T-helper 1 cell treated with Interleukin-12 subunit alpha and Interleukin-12 subunit beta and Interleukin-4 antibody, amounts not matched to agents 30 μg/mL and 1 μg/mL, for 36 hours (primary cell): Measurements from ENCODE around the gene PTPRG.

ENCODE experiments used
- H3K27ac Mint-ChIP-seq: one replicate; pipeline ENCODE4 v1.8.0; 2021; ENCODE audit warnings: mild to moderate bottlenecking, mixed read lengths
- H3K27me3 Mint-ChIP-seq: one replicate; pipeline ENCODE4 v1.8.0; 2021; ENCODE audit warnings: low read depth, mixed read lengths
- H3K36me3 Mint-ChIP-seq: one replicate; pipeline ENCODE4 v1.8.0; 2021; ENCODE audit warnings: low read depth, mixed read lengths
- H3K4me1 Mint-ChIP-seq: one replicate; pipeline ENCODE4 v1.8.0; 2021; ENCODE audit warnings: low read depth, mixed read lengths
- H3K4me3 Mint-ChIP-seq: one replicate; pipeline ENCODE4 v1.8.0; 2021; ENCODE audit warnings: mild to moderate bottlenecking, moderate library complexity, mixed read lengths
- H3K9me3 Mint-ChIP-seq: one replicate; pipeline ENCODE4 v1.8.0; 2021; ENCODE audit warnings: mixed read lengths

Gene PTPRG

DNA sequence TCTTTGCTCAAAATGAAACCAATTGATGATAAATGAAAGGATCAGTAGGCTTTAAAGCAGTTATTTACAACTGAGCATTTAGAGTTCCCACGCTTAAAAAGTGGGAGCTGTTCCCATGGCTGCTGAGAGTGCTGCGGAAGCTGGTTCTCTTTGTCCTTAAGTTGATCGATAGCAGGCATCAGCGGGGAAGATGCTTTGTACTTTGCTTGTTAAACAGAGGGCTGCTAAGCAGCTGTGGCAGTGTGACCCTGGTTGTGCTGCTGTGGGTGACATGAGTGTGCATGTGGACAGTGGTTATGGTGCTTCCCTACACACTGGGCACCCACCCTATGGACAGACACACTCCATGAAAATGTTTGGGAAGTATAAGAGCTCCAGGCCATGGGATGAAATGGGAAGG is 96.3 kb downstream of the PTPRG start:
- Mint-ChIP-seq H3K4me1 (no peaks in the 10 kb centered on the region), H3K27ac (no peak overlapping the region), H3K36me3 (no peaks in the 10 kb centered on the region), H3K4me3 (no peak overlapping the region), H3K27me3 (no peaks in the 10 kb centered on the region), H3K9me3 (no peaks in the 10 kb centered on the region)

DNA sequence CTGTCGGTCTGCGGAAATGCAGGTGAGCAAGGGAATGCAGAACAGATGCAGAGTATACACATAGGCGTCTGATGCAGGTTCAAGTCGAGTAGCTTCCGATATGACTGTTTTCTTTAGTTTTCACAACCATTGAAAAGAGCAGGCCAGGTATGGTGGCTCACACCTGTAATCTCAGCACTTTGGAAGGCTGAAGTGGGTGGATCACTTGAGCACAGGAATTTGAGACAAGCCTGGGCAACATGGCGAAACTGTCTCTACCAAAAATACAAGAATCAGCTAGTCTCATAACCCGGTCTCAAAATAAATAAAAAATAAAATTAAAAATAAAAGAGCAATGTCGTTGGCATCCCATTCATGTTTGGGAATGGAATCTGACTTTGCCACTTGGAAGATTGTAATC is 101.5 kb downstream of the PTPRG start:
- Mint-ChIP-seq H3K4me1 (no peaks in the 10 kb centered on the region), H3K4me3 (no peak overlapping the region), H3K9me3 (no peaks in the 10 kb centered on the region), H3K27ac (no peak overlapping the region), H3K27me3 (no peaks in the 10 kb centered on the region), H3K36me3 (no peaks in the 10 kb centered on the region)

- no peaks in the 10 kb centered on the region for H3K27me3 Mint-ChIP-seq
- no peaks in the 10 kb centered on the region for H3K9me3 Mint-ChIP-seq
- no peaks in the 10 kb centered on the region for H3K36me3 Mint-ChIP-seq
- H3K4me3 Mint-ChIP-seq = no peak overlapping the region
- no peaks in the 10 kb centered on the region for H3K4me1 Mint-ChIP-seq
- H3K27ac Mint-ChIP-seq = no peak overlapping the region
Measured at GRCh38 chr3:61663356-61664104, 102.2 kb downstream of the PTPRG start.

- Mint-ChIP-seq H3K4me1 (no peaks in the 10 kb centered on the region), H3K4me3 (no peak overlapping the region), H3K9me3 (no peaks in the 10 kb centered on the region), H3K27ac (no peak overlapping the region), H3K27me3 (no peaks in the 10 kb centered on the region), H3K36me3 (no peaks in the 10 kb centered on the region)
Measured at GRCh38 chr3:61664105-61664482, 102.7 kb downstream of the PTPRG start.

DNA sequence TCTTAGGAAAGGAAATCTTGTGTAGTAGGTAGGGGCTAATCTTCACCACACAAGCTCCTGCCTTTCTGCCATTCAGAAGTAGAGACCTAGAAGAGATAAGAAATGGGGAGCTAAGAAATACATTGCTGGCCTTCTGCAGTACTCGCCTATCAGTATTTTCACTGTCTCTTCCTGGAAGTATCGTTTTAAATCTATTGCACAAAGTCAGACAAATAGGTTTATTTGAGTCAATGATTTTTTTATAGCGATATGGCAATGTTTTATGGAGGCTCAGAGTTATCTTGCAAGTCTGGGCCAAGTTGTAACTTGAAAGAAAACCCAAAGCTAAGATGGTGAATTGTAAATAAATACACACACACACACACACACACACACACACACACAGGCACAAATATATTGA is 103.8 kb downstream of the PTPRG start:
- H3K4me1 Mint-ChIP-seq = no peaks in the 10 kb centered on the region
- no peaks in the 10 kb centered on the region for H3K9me3 Mint-ChIP-seq
- no peak overlapping the region for H3K27ac Mint-ChIP-seq

DNA sequence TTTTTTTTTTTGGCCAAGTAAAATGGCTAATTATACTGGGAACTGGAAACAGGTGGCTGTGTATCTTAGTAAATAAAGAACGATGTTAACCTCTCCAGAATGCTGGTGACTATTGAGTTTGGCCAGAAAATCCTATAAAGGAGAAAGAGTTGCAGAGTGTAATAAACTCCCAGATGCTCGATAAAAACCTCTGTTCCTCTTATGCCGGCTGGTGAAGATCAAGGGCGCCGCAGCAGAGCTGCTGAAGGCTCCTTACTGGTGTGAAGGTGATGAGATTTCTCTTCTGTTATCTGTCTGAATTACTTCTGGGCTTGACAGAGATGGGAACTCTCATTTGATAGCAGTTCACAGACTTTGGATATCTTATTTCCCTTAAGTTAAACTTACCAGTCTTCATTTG is 104.6 kb downstream of the PTPRG start:
- H3K9me3 Mint-ChIP-seq = peaks cover 4% of the 10 kb centered on the region
- H3K36me3 Mint-ChIP-seq = no peaks in the 10 kb centered on the region
- no peaks in the 10 kb centered on the region for H3K27me3 Mint-ChIP-seq
- no peak overlapping the region for H3K4me3 Mint-ChIP-seq
- no peaks in the 10 kb centered on the region for H3K4me1 Mint-ChIP-seq
- H3K27ac Mint-ChIP-seq = no peak overlapping the region

More for the DNA sequence above, 103.8 kb downstream of the PTPRG start:
- no peaks in the 10 kb centered on the region for H3K27me3 Mint-ChIP-seq
- no peak overlapping the region for H3K4me3 Mint-ChIP-seq
- no peaks in the 10 kb centered on the region for H3K36me3 Mint-ChIP-seq

GRCh38 chr3:61666615-61667330 is 105.4 kb downstream of the PTPRG start:
- Mint-ChIP-seq H3K27ac (no peak overlapping the region), H3K4me3 (no peak overlapping the region), H3K9me3 (peaks cover 5% of the 10 kb centered on the region), H3K27me3 (no peaks in the 10 kb centered on the region), H3K36me3 (no peaks in the 10 kb centered on the region), H3K4me1 (no peaks in the 10 kb centered on the region)

- Mint-ChIP-seq H3K36me3 (no peaks in the 10 kb centered on the region), H3K4me3 (no peak overlapping the region), H3K9me3 (peaks cover 5% of the 10 kb centered on the region), H3K27ac (no peak overlapping the region), H3K27me3 (no peaks in the 10 kb centered on the region), H3K4me1 (no peaks in the 10 kb centered on the region)
Measured at GRCh38 chr3:61667383-61667782, 106.0 kb downstream of the PTPRG start.

- Mint-ChIP-seq H3K36me3 (no peaks in the 10 kb centered on the region), H3K27me3 (no peaks in the 10 kb centered on the region), H3K4me3 (no peak overlapping the region), H3K9me3 (peaks cover 5% of the 10 kb centered on the region), H3K4me1 (no peaks in the 10 kb centered on the region), H3K27ac (no peak overlapping the region)
Measured at GRCh38 chr3:61667814-61668213, 106.4 kb downstream of the PTPRG start.

- Mint-ChIP-seq H3K27ac (no peak overlapping the region), H3K9me3 (peaks cover 5% of the 10 kb centered on the region), H3K36me3 (no peaks in the 10 kb centered on the region), H3K27me3 (no peaks in the 10 kb centered on the region), H3K4me3 (no peak overlapping the region), H3K4me1 (no peaks in the 10 kb centered on the region)
Measured at GRCh38 chr3:61668317-61668864, 107.0 kb downstream of the PTPRG start.

DNA sequence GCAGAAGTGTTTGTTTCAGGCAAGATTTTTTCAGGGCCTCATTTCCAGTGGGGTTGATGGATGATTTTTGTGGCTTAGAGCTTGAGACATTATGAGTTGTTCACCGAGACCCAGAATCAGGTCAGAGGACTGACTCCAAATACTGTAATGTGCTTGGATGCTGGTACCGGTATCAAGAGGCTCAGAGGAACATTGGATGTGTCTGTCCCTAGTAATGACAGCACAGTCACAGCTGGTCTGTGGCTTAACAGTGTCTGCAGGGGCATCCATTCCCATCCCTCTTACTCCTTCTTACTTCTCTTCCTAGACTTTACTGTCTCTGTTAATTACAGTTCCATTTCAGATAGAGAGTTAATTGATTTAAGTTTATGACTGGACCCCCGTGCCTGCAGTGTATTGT is 107.8 kb downstream of the PTPRG start:
- no peaks in the 10 kb centered on the region for H3K27me3 Mint-ChIP-seq
- no peak overlapping the region for H3K4me3 Mint-ChIP-seq
- H3K9me3 Mint-ChIP-seq = peaks cover 5% of the 10 kb centered on the region
- H3K36me3 Mint-ChIP-seq = no peaks in the 10 kb centered on the region
- H3K4me1 Mint-ChIP-seq = no peaks in the 10 kb centered on the region
- H3K27ac Mint-ChIP-seq = no peak overlapping the region

DNA sequence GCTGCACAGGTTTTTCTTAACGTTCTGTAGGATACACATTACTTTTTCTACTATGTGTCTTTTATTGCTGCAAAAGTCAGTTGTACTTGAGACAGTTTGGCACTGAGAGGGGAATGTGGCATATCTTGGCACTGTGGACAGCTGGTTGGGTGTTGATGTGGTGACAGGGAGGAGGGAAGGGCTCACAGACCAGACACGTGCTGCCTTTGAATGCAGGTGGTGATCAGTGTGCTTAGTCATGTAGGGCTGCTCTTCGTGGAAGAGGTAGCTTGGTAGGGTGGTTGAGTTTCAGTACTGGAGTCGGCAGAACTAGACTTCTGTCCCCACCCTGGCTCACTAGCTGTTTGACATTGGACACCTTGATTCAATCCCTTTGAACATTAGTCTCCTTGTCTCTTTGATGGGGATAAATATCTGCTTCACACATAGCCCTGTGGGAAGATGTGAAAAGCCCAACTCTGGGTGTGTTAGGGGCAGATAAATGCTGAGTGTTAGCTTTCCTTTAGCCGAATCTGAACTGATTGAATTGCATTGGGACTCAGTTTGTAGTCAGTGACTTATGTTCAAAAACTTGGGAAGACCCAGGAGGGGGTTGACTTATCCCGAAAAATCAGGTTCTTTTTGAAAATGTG is 108.4 kb downstream of the PTPRG start:
- Mint-ChIP-seq H3K4me1 (no peaks in the 10 kb centered on the region), H3K9me3 (peaks cover 5% of the 10 kb centered on the region), H3K36me3 (no peaks in the 10 kb centered on the region), H3K4me3 (no peak overlapping the region), H3K27me3 (no peaks in the 10 kb centered on the region), H3K27ac (no peak overlapping the region)

GRCh38 chr3:61673651-61674050 is 112.3 kb downstream of the PTPRG start:
- Mint-ChIP-seq H3K4me3 (no peak overlapping the region), H3K36me3 (no peaks in the 10 kb centered on the region), H3K27ac (no peak overlapping the region)

DNA sequence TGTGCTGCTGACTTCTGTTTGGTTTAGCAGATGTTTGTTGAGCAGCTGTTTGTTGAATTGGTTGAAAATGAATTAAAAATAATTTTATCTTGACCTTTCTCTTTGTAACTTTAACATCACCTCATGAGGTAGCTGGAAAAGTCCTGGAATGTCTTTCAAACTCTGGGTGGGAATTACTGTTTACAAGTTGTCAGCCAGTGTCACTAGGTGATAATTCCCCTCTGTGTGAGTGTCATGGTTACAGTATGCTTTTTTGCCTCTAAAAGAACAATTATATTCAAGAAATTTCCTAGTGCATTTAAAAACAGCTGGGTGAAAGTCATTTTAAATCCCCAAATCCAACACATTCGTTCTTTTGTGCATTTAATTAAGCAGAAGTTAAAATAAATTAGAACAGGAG is 113.2 kb downstream of the PTPRG start:
- no peaks in the 10 kb centered on the region for H3K36me3 Mint-ChIP-seq
- H3K9me3 Mint-ChIP-seq = peaks cover 5% of the 10 kb centered on the region
- no peak overlapping the region for H3K27ac Mint-ChIP-seq
- no peaks in the 10 kb centered on the region for H3K4me1 Mint-ChIP-seq
- no peak overlapping the region for H3K4me3 Mint-ChIP-seq
- no peaks in the 10 kb centered on the region for H3K27me3 Mint-ChIP-seq

More at GRCh38 chr3:61673651-61674050, 112.3 kb downstream of the PTPRG start:
- Mint-ChIP-seq H3K27me3 (no peaks in the 10 kb centered on the region), H3K4me1 (no peaks in the 10 kb centered on the region), H3K9me3 (peaks cover 5% of the 10 kb centered on the region)

DNA sequence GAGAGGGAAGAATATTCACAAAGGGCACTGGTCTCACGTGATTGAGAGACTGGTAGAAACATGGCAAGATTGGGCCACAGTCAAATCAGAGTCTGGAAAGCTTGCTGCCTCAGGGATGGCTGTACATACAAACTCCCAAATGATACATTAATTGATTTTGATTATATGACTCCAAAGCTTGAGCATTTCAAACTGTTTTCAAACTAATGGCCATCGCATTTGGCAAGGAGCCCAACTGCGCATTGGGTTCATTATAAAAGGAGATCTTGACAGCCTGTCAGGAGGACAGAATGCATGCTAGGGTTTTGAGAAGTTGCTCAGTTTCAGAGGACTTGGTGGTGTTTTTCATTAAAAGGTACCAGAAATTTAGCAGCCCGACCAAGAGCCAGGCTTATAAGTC is 117.7 kb downstream of the PTPRG start:
- H3K27ac Mint-ChIP-seq = no peak overlapping the region
- H3K4me1 Mint-ChIP-seq = no peaks in the 10 kb centered on the region
- H3K27me3 Mint-ChIP-seq = peaks cover 4% of the 10 kb centered on the region
- no peak overlapping the region for H3K4me3 Mint-ChIP-seq
- H3K36me3 Mint-ChIP-seq = no peaks in the 10 kb centered on the region
- no peaks in the 10 kb centered on the region for H3K9me3 Mint-ChIP-seq
